T follicular helper cell (primary cell): Measurements from ENCODE around the gene KATNB1.
"Not testable (repeated sequence)": the region's sequence is repeated elsewhere in the genome, so short reads cannot be mapped to it uniquely, and the experiment has no call there.

ENCODE experiments used
- DNase-seq: peaks from one replicate; pipeline ENCODE4 v3.0.0-alpha.2; 2020; ENCODE audit warnings: low read depth

Gene KATNB1

DNA sequence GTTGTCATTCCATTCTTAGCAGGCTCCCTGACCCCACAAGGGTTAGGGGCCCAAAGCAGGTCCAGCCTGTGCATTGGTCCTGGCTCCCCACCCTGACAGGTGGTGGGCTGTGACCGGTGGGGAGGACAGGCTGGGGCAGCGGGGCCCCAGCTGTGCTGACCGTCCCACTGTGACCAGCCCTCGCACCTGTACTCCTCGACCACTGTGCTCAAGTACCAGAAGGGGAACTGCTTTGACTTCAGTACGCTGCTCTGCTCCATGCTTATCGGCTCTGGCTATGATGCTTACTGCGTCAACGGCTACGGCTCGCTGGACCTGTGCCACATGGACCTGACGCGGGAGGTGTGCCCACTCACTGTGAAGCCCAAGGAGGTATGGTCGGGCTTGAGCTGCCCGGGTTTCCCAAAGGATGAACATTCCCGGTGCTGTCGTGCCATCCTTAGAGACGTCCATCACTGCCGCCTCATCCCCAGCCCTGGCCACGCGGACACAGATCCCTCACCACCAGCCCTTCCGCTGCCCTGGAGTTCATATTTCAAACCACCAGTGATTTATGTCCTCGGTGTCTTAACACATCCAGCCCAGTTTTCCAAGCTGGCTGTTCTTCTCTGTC, 33.7 kb upstream of the KATNB1 start:
- DNase-seq: no peak

DNA sequence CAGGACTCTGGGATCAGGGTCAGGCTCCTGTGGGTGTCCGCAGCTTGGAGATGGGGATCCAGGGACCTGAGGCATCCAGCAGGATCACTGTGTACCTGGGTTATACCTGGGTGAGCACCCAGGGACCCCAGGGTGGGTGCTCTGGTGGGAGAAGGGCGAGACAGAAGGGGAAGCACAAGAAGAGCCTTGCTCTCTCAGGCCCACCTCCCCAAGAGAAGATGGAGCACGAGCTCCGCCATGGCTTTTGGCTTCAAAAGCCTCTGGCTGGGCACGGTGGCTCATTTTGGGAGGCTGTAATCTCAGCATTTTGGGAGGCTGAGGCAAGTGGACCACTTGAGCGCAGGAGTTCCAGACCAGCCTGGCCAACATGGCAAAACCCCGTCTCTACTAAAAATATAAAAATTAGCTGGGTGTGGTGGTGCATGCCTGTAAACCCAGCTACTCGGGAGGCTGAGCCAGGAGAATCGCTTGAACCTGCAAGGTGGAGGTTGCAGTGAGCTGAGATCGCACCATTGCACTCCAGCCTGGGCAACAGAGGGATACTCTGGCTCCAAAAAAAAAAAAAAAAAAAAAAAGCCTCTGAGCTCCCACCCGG, 32.1 kb upstream of the KATNB1 start:
- no peak for DNase-seq

DNA sequence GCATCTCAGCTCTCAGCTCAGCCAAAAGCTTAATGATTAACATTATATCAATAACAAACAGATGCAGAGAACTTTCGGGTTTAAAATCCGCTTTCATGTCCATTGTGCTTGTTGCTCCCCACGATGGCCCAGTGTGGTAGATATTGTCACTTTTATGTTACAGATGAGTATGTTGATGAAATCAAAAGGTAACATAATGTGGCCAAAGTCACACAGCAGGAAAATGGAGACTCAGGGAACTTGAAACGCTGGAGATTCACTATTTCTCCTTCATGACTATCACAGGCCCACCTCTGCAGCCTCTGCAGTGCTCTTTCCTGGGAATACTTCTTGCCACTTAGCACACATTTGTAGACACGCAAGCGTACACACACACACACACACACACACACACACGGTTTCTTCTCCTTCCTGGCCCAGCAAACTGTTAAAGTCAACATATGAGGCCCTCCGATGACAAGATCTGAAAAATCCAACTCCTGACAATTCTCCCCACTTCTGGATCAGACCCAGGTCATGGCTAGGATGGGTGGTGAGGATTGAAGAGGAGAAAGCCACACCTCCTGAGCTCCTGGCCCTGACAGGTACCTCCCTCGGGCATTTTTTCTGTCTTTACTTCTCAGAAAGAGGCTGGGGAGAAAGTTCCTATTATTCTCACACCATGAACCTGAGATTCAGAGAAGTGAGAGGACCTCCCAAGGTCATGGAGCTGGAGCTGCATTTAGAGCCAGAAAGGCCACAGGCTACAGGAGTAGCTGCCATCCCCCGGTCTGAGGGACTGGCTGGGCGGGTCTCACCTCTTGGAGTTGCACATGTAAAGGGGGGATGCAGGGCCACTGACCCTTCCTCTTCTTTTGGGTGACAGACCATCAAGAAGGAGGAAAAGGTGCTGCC, 31.3 kb upstream of the KATNB1 start:
- DNase-seq: no peak

DNA sequence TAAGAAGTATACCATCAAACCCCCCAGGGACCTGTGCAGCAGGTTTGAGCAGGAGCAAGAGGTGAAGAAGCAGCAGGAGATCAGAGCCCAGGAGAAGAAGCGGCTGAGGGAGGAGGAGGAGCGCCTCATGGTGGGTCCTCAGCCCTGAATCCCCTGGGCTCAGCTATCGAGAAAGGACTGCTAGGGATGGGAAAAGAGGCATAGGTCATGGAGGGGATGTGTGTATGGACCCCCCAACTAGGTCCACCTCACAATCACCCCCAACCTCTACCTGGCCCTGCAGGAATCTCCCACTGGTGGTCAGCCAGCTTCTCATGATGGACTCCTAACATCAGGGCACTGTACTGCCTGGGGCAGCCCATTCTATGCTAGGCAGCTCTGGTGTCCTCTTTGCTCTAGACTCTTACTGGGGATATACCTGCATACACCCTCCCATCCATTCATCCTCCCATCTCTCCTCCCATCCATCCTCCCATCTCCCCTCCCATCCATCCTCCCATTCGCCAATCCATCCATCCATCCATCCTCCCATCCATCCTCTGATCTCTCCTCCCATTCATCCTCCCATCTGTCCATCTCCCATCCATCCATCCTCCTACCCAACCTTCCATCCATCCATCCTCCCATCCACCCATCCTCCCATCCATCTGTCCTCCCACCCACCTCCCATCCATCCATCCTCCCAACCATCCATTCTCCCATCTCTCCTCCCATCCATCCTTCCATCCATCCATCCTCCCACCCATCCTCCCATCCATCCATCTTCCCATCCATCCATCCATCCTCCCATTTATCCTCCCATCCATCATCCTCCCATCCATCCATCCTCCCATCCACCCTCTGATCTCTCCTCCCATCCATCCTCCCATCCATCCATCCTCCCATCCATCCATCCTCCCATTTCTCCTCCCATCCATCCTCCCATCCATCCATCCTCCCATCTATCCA, 30.4 kb upstream of the KATNB1 start:
- no peak for DNase-seq

DNA sequence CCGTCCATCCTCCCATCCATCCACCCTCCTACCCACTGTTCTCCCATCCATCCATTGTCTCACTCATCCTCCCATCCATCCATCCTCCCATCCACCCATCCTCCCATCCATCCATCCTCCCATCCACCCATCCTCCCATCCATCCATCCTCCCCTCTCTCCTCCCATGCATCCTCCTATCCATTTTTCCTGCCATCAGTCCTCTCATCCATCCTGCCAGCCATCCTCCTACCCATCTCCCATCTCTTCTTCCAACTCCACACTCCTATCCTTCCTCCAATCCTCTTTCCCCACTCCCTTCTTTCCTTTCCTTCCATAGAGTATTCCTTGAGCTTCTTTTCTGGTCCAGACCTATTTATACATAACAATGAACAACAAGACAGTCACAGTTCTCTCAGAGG, 28.9 kb upstream of the KATNB1 start:
- DNase-seq: no peak

DNA sequence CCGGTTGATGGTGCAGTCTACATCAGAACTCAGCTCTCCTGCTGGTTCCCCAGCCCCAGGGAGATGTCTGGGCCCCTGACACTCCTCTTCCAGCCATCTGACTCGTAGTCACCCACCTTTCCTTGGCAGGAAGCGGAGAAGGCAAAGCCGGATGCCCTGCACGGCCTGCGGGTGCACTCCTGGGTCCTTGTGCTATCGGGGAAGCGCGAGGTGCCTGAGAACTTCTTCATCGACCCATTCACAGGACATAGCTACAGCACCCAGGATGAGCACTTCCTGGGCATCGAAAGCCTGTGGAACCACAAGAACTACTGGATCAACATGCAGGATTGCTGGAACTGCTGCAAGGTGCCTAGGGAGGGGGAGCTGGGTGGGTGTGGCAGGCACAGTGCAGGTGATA, 28.2 kb upstream of the KATNB1 start:
- DNase-seq: no peak

DNA sequence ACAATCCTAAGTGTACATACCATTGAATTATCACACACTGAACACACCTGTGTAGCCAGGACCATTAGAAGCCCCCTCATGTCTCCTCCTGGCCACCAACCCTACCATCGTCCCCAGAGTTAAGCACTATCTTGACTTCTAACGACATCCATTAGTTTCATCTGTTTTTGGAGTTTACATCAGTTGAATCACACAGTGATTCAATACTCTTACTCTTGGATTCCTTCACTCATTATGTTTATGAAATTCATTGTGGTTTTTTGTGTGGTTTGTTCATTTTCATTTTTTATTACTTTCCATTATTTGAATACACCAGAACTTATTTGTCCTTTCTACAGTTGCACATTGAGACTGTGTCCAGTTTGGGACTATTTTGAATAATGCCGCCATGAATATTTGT, 27.4 kb upstream of the KATNB1 start:
- no peak for DNase-seq

DNA sequence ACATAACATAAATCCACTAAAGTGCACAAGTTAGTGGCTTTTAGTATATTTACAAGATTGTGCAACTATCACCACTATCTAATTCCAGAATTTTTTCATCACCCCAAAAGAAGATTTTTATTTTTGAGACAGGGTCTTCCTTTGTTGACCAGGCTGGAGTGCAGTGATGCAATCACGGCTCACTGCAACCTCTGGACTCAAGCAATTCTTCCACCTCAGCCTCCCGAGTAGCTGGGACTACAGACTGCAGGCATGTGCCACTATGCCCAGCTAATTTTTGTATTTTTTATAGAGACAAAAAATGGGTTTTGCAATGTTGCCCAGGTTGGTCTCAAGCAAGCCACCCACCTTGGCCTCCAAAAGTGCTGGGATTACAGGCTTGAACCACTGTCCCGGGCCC, 25.9 kb upstream of the KATNB1 start:
- no peak for DNase-seq

DNA sequence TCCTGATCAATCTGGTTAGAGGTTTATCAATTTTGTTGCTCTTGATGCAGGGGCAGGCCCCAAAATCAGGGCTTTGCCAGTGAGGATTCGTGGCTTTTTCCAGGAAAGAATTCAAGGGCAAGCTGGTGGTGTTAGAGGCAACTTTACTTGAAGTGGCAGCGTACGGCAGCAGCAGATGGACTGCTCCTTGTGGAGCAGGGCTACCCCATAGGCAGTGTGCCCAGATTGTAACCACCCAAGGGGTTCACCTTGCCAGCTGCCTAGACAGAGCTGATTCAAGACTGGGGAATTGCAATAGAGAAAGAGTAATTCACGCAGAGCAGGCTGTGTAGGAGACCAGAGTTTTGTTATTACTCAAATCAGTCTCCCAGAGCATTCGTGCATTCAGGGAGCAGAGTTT, 24.2 kb upstream of the KATNB1 start:
- DNase-seq: no peak

DNA sequence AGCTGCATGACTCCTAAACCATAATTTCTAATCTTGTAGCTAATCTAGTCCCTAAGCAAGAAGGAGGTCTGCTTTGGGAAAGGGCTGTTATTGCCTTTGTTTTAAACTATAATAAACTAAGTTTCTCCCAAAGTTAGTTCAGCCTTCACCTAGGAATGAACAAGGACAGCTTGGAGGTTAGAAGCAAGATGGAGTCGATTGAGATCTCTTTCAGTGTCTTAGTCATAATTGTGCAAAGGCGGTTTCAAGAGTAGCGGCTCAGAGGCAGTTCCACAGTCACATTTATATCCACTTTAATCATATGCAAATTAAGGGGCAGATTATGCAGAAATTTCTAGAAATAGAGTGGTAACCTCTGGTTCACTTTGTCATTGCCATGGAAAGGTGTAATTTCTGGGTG, 23.6 kb upstream of the KATNB1 start:
- no peak for DNase-seq

DNA sequence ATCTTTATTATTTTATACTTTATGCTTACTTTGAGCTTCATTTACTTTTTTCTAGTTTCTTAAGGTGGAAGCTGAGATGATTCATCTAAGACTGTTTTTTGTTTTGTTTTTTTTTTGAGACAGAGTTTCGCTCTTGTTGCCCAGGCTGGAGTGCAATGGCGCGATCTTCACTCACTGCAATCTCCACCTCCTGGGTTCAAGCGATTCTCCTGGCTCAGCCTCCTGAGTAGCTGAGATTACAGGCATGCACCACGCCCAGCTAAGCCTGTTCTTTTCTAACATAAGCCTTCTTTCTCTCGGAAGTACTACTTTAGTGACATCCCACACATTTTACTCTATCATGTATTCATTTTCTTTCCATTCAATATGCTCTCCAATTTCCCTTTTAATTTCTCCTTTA, 23.0 kb upstream of the KATNB1 start:
- DNase-seq: not testable (repeated sequence)

DNA sequence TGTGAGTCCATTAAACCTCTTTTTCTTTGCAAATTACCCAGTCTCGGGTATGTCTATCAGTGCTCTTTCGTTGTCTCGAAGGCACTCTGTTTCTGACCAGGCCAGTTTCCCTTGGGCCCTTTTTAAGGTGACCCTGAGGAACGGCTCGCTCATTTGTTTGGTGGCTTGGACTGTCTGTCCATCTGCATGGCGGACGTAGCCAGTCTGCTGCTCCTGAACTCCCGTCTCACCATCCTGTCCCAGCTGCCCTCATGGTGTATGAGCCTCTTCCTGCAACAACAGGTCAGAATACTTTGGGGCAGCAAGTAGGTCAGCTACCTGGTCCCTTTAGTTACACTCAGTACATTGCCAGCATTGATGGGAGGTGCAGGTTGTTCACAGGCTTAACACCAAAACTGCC, 22.0 kb upstream of the KATNB1 start:
- no peak for DNase-seq

DNA sequence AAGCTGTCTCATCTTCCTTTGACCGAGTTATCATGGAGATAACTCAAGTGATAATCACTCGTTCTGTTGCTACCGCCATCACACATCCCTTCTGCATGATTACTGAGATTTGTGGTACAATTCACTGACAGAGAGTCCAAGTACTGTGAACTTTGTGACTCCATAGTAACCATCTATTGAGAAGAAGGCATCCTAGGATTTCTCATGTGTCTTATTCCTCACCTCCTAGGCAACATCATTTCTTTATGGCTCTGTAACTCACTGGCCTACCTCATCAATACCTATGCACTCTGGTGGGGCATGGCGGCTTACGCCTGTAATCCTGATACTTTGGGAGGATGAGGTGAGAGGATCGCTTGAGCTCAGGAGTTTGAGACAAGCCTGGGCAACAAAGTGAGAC, 21.5 kb upstream of the KATNB1 start:
- DNase-seq: no peak

DNA sequence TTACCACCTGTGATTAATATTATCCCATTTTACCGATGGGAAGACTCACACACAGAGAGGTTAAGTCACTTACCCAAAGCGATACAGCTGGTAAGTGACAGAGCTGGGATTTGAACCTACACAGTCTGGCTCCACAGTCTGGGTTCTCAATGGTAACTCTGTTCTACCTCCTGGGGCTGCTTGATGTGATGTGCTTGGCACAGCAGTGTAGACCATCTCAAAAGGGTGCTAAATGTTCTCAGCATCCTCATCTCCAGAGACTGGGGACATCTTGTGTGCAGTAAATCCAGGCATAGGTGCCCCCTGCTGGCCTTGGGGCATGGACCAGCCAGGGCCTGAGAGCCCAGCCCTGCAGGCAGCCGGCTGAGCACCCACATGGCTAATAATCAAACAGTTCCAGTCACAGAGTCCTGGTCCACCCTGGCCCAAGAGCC, 15.4 kb upstream of the KATNB1 start:
- DNase-seq: no peak

DNA sequence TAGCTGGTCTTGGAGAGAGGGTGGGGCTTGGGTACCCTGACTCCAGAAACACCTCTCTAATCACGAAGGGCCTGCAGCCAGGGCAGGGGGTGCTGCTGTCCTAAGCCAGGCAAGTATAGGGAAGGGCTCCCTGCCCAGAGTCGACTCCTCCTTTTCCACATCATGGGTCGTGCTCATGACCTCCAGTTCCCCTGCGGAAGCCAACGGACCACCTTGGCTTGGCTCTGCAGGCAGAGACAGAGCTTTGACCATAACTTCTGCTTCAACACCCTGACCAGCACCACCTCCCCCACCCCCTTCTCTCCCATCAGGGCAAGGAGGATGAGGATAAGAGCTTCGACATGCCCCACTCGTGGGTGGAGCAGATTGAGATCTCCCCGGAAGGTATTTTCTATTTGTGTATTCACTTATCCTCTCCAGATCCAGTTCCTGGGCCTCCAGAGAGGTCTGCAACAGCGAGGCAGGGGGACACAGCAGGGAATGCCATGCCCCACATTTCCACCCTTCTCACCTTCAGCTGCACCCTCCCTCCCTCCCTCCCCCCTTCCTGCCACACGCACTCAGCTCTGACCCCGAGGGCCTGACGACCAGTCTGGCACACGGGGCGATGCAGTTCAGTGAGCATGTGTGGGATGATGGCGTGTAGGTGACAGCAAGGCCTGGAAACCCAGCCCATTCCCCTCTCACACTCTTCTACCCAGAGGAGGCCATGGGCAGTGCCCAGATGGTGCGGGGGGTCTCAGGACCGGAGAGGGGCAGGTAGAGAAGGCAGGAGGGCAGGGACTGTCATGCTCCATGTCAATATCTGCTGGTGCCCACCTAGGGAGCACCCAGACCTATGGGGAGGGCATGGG, 14.0 kb upstream of the KATNB1 start:
- DNase-seq: no peak

DNA sequence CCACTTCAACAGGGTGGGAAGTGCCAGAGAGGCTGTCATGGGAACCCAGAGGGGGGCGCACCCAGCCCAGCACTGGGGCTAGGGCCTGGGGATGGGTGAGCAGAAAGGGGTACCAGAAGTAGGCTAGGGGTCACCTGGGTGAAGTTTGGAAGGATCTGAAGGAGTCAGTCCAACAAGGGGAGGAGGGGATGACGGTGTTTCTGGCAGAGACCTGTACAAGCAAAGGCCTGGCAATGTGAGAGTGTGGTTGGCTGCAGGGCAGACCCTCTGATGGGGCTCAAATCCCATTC, 13.4 kb upstream of the KATNB1 start:
- DNase-seq: no peak

DNA sequence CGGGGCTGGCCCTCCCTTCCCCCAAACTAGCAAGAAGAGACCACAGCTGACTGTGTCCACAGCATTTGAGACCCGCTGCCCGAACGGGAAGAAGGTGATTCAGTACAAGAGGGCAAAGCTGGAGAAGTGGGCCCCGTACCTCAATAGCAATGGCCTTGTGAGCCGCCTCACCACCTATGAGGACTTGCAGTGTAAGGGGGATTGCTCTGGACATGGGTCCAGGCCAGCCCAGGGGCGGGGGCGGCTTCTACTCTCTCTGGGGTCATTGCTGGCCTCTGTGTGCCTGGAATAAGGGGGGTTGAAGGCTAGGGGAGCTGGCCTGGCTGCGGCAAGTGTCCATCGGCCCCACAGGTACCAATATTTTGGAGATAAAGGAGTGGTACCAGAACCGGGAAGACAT, 12.9 kb upstream of the KATNB1 start:
- no peak for DNase-seq

DNA sequence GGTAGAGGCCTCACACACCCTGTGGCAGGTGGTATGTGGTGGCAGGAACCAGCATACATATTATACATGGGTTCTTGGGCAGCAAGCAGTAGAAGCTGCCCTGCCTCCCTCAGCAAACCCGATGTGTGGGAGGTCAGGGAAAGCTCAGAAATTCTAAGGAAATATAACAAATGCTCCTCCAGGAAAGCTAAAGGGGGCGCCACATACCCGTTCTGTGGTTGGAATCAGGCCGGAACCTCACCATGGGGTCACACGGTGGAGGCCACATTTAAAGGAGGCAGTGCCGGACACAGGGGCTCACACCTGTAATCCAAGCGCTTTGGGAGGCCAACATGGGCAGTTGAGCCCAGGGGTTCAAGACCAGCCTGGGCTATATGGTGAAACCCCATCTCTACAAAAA, 12.4 kb upstream of the KATNB1 start:
- DNase-seq: no peak

DNA sequence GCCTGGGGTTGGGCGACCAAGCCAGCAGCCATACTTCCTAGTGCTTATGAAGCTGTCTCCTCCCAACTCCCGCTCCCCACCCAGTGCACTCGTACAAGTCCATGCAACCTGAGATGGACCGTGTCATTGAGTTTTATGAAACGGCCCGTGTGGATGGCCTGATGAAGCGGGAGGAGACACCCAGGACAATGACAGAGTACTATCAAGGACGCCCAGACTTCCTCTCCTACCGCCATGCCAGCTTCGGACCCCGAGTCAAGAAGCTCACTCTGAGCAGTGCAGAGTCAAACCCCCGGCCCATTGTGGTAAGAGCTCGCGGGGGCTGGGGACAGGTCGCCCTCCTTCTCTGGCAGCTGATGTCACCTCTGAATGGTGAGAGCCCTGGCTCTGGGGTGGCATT, 11.0 kb upstream of the KATNB1 start:
- DNase-seq: no peak

DNA sequence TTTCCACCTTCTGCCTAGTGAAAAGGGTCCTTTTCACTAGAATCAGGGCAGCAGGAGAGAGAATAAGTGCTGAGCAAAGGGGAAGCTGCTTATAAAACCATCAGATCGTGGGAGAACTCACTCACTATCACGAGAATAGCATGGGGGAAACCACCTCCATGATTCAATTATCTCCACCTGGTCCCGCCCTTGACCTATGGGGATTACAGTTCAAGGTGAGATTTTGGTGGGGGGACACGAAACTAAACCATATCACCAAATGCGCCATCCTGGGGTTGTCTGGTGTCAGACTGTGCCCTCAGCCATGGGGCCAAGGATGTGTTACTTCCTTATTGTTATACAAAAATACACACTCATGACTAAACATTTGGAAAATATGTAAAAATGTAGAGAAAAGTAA, 10.4 kb upstream of the KATNB1 start:
- DNase-seq: no peak

DNA sequence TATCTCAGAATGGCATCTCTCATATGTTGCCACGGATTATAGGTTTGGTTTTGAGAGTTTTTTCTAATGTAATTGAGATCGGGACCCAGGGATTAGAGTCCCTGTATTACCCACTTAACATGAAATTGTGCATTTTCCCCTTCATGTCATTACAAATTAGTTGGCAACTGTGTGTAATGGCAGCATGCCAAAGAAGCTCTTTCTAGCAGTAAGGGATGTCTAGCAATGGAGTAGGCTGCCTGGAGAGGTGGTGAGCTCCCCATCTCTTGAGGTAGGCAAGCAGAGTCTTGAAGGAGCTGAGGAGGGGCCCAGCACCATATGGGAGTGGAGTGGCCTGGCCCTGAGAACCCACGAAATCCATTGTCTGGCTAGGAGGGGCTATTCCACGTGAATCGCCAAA, 10.0 kb upstream of the KATNB1 start:
- DNase-seq: no peak
